Activated T-cell treated with anti-CD3 and anti-CD28 coated beads, Interleukin-2, amount 50 U/mL, for 24 hours (primary cell): ENCODE measurements around the gene ANKRD33B.

Experiments used
- DNase-seq: peaks from one replicate; pipeline ENCODE4 v3.0.0-alpha.2; 2020
- H3K27ac Mint-ChIP-seq: 2 replicates; pipeline ENCODE4 v1.8.0; 2020; ENCODE audit warnings: mild to moderate bottlenecking, mixed read lengths
- H3K27me3 Mint-ChIP-seq: 2 replicates; pipeline ENCODE4 v1.8.0; 2020; ENCODE audit warnings: mixed read lengths
- H3K36me3 Mint-ChIP-seq: 2 replicates; pipeline ENCODE4 v1.8.0; 2020; ENCODE audit warnings: low read depth, mixed read lengths
- H3K4me1 Mint-ChIP-seq: 2 replicates; pipeline ENCODE4 v1.8.0; 2020; ENCODE audit warnings: low read depth, mixed read lengths
- H3K4me3 Mint-ChIP-seq: 2 replicates; pipeline ENCODE4 v1.8.0; 2020; ENCODE audit warnings: mild to moderate bottlenecking, moderate library complexity, mixed read lengths
- H3K9me3 Mint-ChIP-seq: 2 replicates; pipeline ENCODE4 v1.8.0; 2020; ENCODE audit warnings: mixed read lengths

The ANKRD33B gene

DNA sequence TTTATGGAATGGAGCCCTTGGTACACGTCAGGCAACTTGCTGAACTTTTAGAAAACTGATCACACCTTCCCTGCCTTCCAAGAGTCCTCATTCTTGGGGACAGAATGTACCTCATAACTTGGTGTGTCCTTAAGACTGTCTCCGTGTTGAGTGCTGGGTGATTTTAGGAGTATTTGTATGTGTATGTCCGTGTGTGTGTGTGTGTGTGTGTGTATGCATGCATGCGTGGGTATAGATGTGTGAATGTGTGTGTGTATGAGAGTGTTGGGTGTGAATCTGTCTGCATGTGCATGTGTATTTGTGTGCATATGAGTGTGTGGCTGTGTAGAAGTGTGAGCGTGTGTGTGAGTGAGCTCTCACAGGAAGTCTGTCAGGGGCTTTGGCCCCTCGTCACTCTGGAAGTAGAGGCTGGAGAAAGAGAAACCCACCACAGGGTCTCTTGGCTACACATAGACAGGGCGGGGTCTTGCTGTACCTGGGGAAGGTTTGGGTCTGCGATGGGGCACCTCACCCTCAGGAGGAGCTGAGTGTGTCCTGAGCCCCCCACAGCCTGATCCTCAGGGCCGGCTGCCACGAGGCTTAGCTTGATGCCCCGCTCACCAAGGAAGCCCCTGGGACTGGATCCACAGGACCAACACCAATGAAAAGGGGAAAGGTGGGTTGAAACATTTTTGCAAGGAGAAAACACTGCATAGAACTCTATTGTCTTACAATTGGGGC, 33.1 kb upstream of the ANKRD33B start:
- no peaks in the 10 kb centered on the region for H3K9me3 Mint-ChIP-seq
- no peak overlapping the region for H3K4me3 Mint-ChIP-seq
- H3K27me3 Mint-ChIP-seq: peaks cover 22% of the 10 kb centered on the region
- peaks cover 2% of the 10 kb centered on the region for H3K4me1 Mint-ChIP-seq
- DNase-seq: no peak
- H3K27ac Mint-ChIP-seq: no peak overlapping the region
- H3K36me3 Mint-ChIP-seq: no peaks in the 10 kb centered on the region

DNA sequence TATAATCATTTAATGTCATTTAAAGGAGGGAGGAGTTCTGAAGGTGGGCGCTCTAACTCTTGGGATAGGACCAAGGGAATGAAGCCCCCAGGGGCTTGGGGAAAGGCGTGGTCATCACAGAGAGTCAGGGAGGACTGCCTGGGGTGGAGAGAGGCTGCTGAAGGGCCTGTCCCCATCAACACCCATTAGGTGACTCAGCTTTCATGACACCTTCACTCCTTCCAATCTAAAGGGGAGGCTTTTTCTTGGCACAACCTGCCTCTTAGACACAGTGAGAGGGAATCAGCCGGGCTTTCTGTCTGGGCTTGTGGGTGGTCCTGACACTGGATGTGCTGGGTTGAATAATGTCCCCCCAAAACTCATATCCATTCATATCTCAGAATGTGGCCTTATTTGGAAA, 31.4 kb upstream of the ANKRD33B start:
- H3K9me3 Mint-ChIP-seq: no peaks in the 10 kb centered on the region
- no peaks in the 10 kb centered on the region for H3K36me3 Mint-ChIP-seq
- no peak overlapping the region for H3K4me3 Mint-ChIP-seq
- H3K27ac Mint-ChIP-seq: no peak overlapping the region
- H3K4me1 Mint-ChIP-seq: peaks cover 12% of the 10 kb centered on the region
- peaks cover 25% of the 10 kb centered on the region for H3K27me3 Mint-ChIP-seq
- DNase-seq: no peak

DNA sequence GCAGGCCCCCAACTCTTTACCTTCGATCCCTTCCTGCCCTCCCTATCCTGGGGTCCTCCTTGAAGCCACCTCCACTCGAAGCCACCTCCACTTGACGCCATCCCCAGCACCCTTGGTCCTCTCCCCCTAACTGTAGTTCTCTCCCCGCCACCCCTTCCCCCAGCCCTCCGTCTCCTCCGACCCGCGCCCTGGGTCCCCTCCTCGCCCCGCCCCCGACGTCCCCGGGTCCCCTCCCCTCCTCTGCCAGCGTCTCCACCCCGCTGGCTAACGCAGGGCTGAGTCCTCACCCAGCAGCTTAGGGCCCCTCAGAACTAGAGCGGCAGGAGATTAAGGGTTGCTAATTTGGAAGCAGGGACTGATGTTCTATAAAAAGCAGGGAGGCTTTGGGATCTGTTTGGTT, 30.6 kb upstream of the ANKRD33B start:
- H3K4me3 Mint-ChIP-seq: no peak overlapping the region
- peaks cover 20% of the 10 kb centered on the region for H3K4me1 Mint-ChIP-seq
- H3K27me3 Mint-ChIP-seq: peaks cover 34% of the 10 kb centered on the region
- no peaks in the 10 kb centered on the region for H3K36me3 Mint-ChIP-seq
- no peak overlapping the region for H3K27ac Mint-ChIP-seq
- DNase-seq: no peak
- H3K9me3 Mint-ChIP-seq: no peaks in the 10 kb centered on the region

DNA sequence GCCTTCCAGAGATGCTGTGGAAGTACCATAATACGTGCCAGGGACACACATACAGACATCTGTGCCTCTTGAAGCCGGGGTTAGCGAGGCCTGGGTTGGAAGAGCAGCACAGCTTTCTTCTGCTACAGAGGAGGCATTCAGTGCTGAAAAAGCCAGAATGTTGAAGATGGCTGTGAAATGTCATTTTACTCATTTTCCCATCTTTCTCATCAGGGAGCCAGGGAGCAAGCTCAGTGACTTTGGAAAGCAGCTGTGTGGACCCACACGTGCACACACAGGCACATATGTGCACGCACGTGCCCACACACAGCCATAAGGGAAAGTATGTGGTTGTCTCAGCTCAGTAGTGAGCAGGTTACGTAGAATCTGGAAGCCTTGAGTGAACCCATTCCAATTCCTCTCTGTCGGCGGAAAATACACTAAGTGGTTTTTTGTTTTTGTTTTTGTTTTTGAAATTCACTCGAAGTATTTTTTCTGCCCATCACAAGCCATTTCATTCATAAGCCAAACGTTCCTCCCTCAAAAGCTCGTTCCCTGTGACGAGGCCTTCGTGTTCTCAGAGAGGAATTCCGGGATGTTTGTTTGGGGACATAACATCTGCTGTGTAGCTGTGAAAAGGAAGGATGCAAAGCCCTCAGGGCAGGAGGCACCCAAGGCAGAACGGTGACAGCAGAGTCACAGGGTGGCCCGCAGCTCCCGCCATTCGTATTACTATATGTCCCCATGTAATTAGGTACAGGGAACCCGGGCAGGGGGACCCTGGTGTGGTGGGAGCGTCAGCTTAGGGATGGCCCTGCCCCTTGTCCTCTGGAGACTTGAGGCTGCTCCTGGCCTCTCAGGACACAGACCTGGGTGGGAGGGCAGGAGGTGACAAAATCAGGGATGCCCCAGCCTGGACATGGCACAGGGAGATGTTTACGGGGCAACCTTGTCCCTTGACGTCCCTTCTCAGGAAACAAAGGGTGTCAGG, 29.0 kb upstream of the ANKRD33B start:
- Mint-ChIP-seq H3K27me3 (peaks cover 35% of the 10 kb centered on the region), H3K9me3 (no peaks in the 10 kb centered on the region), H3K27ac (no peak overlapping the region), H3K36me3 (no peaks in the 10 kb centered on the region), H3K4me1 (peaks cover 20% of the 10 kb centered on the region), H3K4me3 (no peak overlapping the region)
- DNase-seq: no peak

DNA sequence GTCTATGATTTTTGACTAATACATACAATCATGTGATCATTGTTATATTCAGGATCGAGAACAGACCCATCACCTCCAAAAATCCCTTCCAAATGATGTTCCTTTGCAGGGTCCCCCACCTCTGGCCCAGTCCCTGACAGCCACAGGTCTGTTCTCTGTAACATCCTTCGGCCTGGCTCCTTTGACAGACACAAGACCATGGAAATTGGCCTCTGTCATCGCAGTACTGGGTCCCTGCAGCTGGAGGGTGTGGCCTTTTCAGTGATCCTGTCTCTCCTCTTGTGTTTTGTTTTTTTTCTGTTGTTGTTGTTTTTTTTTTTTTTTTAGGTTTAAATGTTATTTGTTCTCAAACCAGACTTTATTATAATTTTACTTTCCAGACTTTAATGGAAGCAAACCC, 27.4 kb upstream of the ANKRD33B start:
- no peaks in the 10 kb centered on the region for H3K36me3 Mint-ChIP-seq
- no peak for DNase-seq
- H3K27ac Mint-ChIP-seq: no peak overlapping the region
- peak overlapping the region; percentile 51 for H3K4me3 Mint-ChIP-seq
- H3K4me1 Mint-ChIP-seq: peaks cover 20% of the 10 kb centered on the region
- H3K9me3 Mint-ChIP-seq: no peaks in the 10 kb centered on the region
- H3K27me3 Mint-ChIP-seq: peaks cover 39% of the 10 kb centered on the region

DNA sequence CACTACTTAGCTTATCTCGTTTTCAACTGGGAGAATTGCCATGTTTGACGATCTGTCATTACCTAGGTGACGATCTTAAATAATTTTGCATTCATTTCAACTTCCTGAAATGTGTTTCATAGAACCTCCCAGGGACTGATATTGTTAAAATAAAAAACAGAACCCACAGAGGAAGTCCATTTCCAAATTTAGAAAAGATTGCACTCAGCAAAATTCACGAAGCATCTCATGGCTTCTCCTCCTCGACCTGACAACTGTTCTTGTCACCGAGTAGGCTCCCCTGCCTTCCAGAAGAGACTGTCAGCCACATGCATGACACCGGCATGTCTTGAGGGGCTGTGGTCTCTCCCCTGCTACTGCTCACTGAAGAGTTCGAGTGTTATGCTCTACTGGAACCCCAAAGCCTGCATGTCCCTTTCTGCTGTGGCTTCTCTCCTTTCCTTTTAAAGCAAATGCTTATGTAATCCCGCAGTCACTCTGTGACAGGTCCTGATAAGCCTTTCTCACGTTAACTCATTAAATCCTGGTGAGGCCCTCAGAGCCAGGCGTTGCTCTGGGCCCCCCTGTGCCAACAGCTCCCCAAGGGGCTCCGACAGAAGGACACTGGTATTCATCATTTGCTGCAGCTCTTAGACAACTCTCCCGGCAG, 26.8 kb upstream of the ANKRD33B start:
- Mint-ChIP-seq H3K4me1 (peaks cover 20% of the 10 kb centered on the region), H3K9me3 (no peaks in the 10 kb centered on the region), H3K36me3 (no peaks in the 10 kb centered on the region), H3K27ac (no peak overlapping the region), H3K27me3 (peaks cover 40% of the 10 kb centered on the region), H3K4me3 (peak overlapping the region; percentile 51)
- no peak for DNase-seq

DNA sequence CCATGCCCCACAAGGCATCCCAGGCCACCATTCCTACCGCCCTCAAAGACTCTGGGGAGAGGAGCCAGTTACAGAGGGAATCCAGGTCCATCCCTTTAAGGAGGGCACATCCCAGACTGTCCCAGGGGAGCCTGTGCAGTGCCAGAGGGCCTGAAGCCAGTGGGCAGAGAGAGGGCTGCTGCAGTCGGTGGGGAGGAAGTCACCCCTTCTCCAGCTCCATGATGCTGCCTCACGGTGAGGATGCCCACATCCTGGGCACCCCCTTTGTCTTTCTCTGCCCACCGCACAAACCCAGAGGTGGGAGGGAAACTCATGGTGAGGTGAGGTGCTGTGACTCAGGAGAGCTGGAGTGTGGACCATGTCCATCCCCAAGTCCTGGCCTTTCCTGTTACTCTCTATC, 26.2 kb upstream of the ANKRD33B start:
- H3K27ac Mint-ChIP-seq: no peak overlapping the region
- peaks cover 36% of the 10 kb centered on the region for H3K27me3 Mint-ChIP-seq
- H3K36me3 Mint-ChIP-seq: no peaks in the 10 kb centered on the region
- peaks cover 20% of the 10 kb centered on the region for H3K4me1 Mint-ChIP-seq
- H3K4me3 Mint-ChIP-seq: no peak overlapping the region
- no peak for DNase-seq
- no peaks in the 10 kb centered on the region for H3K9me3 Mint-ChIP-seq

DNA sequence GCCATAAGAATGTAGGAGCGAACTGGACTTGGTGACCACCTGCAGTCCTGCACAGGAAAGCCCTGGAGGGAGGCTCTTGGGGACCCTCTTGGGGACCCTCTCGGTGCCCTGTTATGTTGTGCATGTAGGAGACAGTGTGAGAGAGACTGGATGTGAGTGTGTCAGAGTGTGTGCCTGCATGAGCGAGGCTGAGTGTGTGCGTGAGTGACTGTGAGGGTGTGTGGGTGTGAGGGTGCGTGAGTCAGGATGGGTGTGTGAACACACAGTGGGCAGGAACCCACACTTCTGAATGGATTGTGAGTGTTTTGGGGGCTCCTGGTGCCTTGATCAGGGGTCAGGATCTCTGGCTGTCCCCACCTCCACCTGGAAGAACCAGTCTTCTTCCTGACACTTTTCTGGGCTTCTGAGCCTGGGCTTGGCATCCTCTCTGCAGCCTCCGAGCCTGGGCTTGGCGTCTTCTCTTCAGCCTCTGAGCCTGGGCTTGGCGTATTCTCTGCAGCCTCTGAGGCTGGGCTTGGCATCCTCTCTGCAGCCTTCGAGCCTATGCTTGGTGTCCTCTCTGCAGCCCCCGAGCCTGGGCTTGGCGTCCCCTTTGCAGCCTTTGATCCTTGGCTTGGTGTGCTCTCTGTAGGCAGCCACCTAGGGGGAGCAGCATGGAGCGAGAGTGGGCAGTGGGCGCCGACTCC, 25.6 kb upstream of the ANKRD33B start:
- Mint-ChIP-seq H3K4me3 (no peak overlapping the region), H3K27ac (no peak overlapping the region), H3K4me1 (peaks cover 19% of the 10 kb centered on the region), H3K9me3 (no peaks in the 10 kb centered on the region), H3K36me3 (no peaks in the 10 kb centered on the region), H3K27me3 (peaks cover 30% of the 10 kb centered on the region)
- DNase-seq: no peak

DNA sequence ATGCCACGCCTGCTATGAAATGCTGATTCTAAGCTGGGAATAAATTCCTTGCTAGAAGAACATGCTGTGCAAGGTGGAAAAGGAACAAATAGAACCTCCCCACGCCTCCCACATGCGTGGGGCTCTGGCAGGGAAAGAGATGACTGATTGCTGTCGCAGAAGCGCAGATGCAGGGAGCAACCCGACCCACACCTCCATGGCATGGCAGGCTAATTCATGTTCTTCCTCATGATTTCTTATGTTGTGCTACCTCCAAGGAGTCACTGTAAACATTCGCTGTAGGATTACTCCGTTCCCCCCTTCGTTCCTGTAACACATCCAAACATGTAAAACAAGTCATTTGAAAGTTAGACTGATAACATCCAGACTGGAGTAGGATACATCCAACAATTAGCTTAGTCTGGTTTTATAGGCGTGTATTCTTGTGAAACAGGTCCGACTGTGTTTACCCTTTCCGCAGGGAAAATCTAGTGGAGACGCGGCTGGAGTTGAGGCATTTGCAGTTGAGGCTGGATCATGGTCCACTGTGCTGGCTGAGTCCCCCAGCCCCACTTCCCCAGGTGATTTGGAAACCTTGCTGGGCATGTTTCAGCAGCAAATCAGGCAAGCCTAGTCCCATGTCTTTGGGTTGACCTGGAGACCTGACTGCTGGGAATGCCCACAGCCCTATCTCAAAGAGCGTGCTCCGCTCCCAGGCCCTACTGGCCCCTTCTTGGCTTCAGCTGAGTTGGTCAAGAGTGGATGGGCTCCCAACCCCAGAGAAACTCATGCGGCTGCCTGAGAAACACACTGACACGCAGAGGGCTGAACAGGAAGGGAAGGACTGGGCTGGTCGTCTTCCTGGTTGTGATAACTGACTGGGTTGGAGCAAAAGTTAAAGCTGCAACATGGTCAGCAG, 24.8 kb upstream of the ANKRD33B start:
- Mint-ChIP-seq H3K27ac (no peak overlapping the region), H3K4me3 (no peak overlapping the region), H3K36me3 (no peaks in the 10 kb centered on the region), H3K9me3 (no peaks in the 10 kb centered on the region), H3K4me1 (peaks cover 19% of the 10 kb centered on the region), H3K27me3 (peaks cover 31% of the 10 kb centered on the region)
- DNase-seq: no peak

DNA sequence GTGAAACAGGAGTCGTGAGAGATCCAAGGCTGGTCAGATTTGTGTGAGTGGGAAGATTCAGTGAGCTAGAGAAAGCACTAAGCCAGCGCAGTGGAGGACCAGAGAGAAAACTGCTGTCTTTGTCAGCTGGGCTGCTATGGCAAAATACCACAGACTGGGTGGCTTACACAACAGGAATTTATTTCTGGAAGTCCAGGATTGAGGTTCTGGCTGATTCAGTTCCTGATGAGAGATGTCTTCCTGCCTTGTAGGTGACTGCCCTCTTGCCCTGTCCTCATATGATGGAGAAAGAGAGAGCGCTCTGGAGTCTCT, 24.2 kb upstream of the ANKRD33B start:
- no peak for DNase-seq
- Mint-ChIP-seq H3K27me3 (peaks cover 31% of the 10 kb centered on the region), H3K4me3 (no peak overlapping the region), H3K9me3 (no peaks in the 10 kb centered on the region), H3K36me3 (no peaks in the 10 kb centered on the region), H3K4me1 (peaks cover 19% of the 10 kb centered on the region), H3K27ac (no peak overlapping the region)

DNA sequence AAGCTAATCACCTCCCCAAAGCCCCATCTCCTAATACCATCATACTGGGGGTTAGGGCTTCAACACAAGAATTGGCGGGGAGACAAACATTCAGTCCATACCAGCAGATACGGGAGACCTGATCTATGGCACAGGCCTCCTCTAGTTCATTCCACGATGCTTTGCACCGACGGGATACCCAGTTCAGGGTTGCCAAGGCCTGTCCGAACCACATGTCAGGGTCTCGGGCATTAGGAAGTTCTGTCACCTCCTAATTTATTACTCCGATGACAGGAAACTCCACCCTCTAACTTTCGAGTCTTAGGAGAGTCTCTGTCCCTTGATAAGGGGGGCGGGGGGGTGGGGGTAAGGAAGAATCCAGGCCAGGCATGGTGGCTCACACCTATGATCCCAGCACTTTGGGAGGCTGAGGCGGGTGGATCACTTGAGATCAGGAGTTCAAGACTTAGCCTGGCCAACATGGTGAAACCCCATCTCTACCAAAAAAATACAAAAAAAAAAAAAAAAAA, 23.8 kb upstream of the ANKRD33B start:
- H3K9me3 Mint-ChIP-seq: no peaks in the 10 kb centered on the region
- no peaks in the 10 kb centered on the region for H3K36me3 Mint-ChIP-seq
- no peak overlapping the region for H3K27ac Mint-ChIP-seq
- H3K27me3 Mint-ChIP-seq: peaks cover 28% of the 10 kb centered on the region
- no peak overlapping the region for H3K4me3 Mint-ChIP-seq
- no peak for DNase-seq
- H3K4me1 Mint-ChIP-seq: peaks cover 19% of the 10 kb centered on the region

DNA sequence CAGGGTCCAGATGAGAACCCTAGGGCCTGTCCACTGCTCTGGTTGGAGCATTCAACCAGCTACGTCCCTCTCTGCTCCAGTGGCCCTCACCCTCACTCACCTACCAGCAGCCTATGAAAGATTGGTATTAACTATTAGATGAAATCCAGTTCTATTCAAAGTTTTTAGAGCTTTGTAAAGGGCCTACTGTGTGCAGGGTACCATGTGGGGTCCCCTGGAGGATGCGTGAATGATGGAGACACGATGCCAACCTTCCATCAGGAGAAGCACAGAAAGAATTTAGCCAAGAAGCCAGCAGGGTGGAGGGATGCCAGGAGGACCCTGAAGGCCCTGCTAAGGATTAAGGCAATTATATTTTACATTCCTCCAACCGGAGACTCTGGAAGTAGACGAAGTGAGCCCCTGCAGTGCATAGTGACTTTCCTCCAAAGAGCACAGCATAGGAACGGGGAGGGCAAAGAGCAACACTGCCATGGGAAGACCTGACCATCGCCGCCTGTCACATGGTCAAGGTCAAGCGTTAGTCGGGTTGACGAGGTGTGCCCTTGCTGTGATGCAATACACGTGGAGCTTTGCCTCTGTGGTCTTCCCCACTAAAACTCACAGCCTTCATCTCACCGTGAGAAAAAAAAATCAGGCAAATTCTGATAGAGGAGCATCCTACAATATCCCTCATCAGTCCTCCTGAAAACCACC, 22.8 kb upstream of the ANKRD33B start:
- H3K9me3 Mint-ChIP-seq: no peaks in the 10 kb centered on the region
- H3K27ac Mint-ChIP-seq: no peak overlapping the region
- no peak for DNase-seq
- H3K36me3 Mint-ChIP-seq: no peaks in the 10 kb centered on the region
- peaks cover 19% of the 10 kb centered on the region for H3K4me1 Mint-ChIP-seq
- H3K27me3 Mint-ChIP-seq: peaks cover 28% of the 10 kb centered on the region
- H3K4me3 Mint-ChIP-seq: no peak overlapping the region

DNA sequence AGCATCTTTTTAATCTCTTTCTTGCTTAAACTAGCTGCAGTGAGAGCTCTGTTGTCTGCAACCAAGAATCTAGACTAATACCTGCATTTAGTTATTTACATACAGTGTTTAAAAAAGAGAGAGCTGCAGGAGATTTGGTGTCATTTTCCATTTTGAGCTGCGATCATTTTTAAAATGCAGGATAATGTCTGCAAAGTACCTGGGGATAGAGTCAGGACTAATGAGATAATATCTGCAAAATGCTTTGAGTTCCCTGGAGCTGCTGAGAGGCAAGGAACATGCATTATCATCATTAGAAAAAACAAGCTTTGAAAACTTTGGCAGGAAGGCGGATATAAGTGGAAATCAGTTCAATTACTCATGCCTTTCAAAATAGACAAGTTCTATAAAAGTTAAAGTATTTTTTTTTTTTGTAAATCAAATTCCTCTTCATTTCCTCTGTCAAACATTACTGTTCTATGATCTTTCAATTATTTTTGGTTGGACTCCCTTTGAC, 21.8 kb upstream of the ANKRD33B start:
- no peak for DNase-seq
- Mint-ChIP-seq H3K27ac (no peak overlapping the region), H3K36me3 (no peaks in the 10 kb centered on the region), H3K4me1 (peaks cover 12% of the 10 kb centered on the region), H3K27me3 (peaks cover 27% of the 10 kb centered on the region), H3K4me3 (no peak overlapping the region), H3K9me3 (no peaks in the 10 kb centered on the region)
